ENCODE data around the gene EBF3. TPM values are rescaled to one million over a fixed set of nuclear protein-coding genes. Genes with fewer than 3 reads are reported as not detected.

The EBF3 gene
- total RNA-seq, 5 donors from 2014 or later (not counting 1 experiment from before 2014, with no cell fraction given) = not detected

GRCh38 chr10:129793479-129793878, 170.6 kb downstream of the EBF3 start:
- peaks cover 7 to 60% (median 42%) of the 10 kb centered on the region in 3 donors for H3K9me3 Mint-ChIP-seq
- no peak overlapping the region for H3K4me3 Mint-ChIP-seq
- Histone ChIP-seq H3K9me3 (no peaks in the 10 kb centered on the region), H3K27ac (ENCODE audit: low read length) (no peak overlapping the region), H3K4me3 (ENCODE audit: control insufficient read depth in 1 of 2, extremely low read depth in 1 of 2, low read length in 1 of 2) (no peak overlapping the region), H3K4me1 (ENCODE audit: control insufficient read depth in 1 of 2, extremely low read depth in 1 of 2, insufficient read depth in 2 of 2, low read length in 2 of 2) (no peaks in the 10 kb centered on the region), H3K36me3 (ENCODE audit: control insufficient read depth in 2 of 2, extremely low read depth in 1 of 2, insufficient read depth in 1 of 2, low read length in 1 of 2) (no peaks in the 10 kb centered on the region), H3K27me3 (replicated peaks in 1 of 2; ENCODE audit: control insufficient read depth in 2 of 2, extremely low read depth in 1 of 2, insufficient read depth in 2 of 2, low read length in 1 of 2) (no peaks in the 10 kb centered on the region)
- no peaks in the 10 kb centered on the region for H3K36me3 Mint-ChIP-seq
- no peaks in the 10 kb centered on the region for H3K4me1 Mint-ChIP-seq
- 85% methylated on average over 6 of the region's 6 CpGs for WGBS (ENCODE audit: insufficient coverage)
- ChIA-PET POLR2A (no interaction called here), CTCF (no interaction called here)
- no peak overlapping the region for H3K27ac Mint-ChIP-seq
- ATAC-seq (replicated peaks in 1 of 4) = no peak
- H3K27me3 Mint-ChIP-seq = no peaks in the 10 kb centered on the region
- DNase-seq = no peak

GRCh38 chr10:129792864-129793263, 171.2 kb downstream of the EBF3 start:
- no peaks in the 10 kb centered on the region for H3K36me3 ChIP-seq (ENCODE audit: control insufficient read depth in 2 of 2, extremely low read depth in 1 of 2, insufficient read depth in 1 of 2, low read length in 1 of 2)
- Mint-ChIP-seq H3K27ac (no peak overlapping the region), H3K4me3 (no peak overlapping the region), H3K36me3 (no peaks in the 10 kb centered on the region), H3K4me1 (no peaks in the 10 kb centered on the region), H3K27me3 (no peaks in the 10 kb centered on the region), H3K9me3 (peaks cover 3 to 57% (median 38%) of the 10 kb centered on the region in 3 donors)
- DNase-seq = no peak
- H3K4me3 ChIP-seq (ENCODE audit: control insufficient read depth in 1 of 2, extremely low read depth in 1 of 2, low read length in 1 of 2) = no peak overlapping the region
- no peaks in the 10 kb centered on the region for H3K27me3 ChIP-seq (replicated peaks in 1 of 2; ENCODE audit: control insufficient read depth in 2 of 2, extremely low read depth in 1 of 2, insufficient read depth in 2 of 2, low read length in 1 of 2)
- ChIA-PET CTCF (no interaction called here), POLR2A (no interaction called here)
- ATAC-seq (replicated peaks in 1 of 4) = no peak
- WGBS (ENCODE audit: insufficient coverage) = 98% methylated on average over 8 of the region's 10 CpGs
- no peak overlapping the region for H3K27ac ChIP-seq (ENCODE audit: low read length)
- no peaks in the 10 kb centered on the region for H3K9me3 ChIP-seq
- no peaks in the 10 kb centered on the region for H3K4me1 ChIP-seq (ENCODE audit: control insufficient read depth in 1 of 2, extremely low read depth in 1 of 2, insufficient read depth in 2 of 2, low read length in 2 of 2)

- WGBS (ENCODE audit: insufficient coverage) = 86% methylated on average over 5 of the region's 7 CpGs
- Histone ChIP-seq H3K4me3 (ENCODE audit: control insufficient read depth in 1 of 2, extremely low read depth in 1 of 2, low read length in 1 of 2) (no peak overlapping the region), H3K27ac (ENCODE audit: low read length) (no peak overlapping the region), H3K27me3 (replicated peaks in 1 of 2; ENCODE audit: control insufficient read depth in 2 of 2, extremely low read depth in 1 of 2, insufficient read depth in 2 of 2, low read length in 1 of 2) (no peaks in the 10 kb centered on the region), H3K9me3 (no peaks in the 10 kb centered on the region), H3K4me1 (ENCODE audit: control insufficient read depth in 1 of 2, extremely low read depth in 1 of 2, insufficient read depth in 2 of 2, low read length in 2 of 2) (no peaks in the 10 kb centered on the region), H3K36me3 (ENCODE audit: control insufficient read depth in 2 of 2, extremely low read depth in 1 of 2, insufficient read depth in 1 of 2, low read length in 1 of 2) (no peaks in the 10 kb centered on the region)
- H3K36me3 Mint-ChIP-seq = no peaks in the 10 kb centered on the region
- CTCF ChIA-PET = no interaction called here
- H3K27me3 Mint-ChIP-seq = no peaks in the 10 kb centered on the region
- no peak overlapping the region for H3K4me3 Mint-ChIP-seq
- DNase-seq (no peak), ATAC-seq (replicated peaks in 1 of 4) (no peak)
- H3K9me3 Mint-ChIP-seq = peaks cover 9 to 59% (median 43%) of the 10 kb centered on the region in 3 donors
- H3K27ac Mint-ChIP-seq = no peak overlapping the region
- no peaks in the 10 kb centered on the region for H3K4me1 Mint-ChIP-seq
- POLR2A ChIA-PET = no interaction called here
Measured at GRCh38 chr10:129792141-129792540, 171.9 kb downstream of the EBF3 start.

- 96% methylated on average over 5 of the region's 17 CpGs for WGBS (ENCODE audit: insufficient coverage)
- Histone ChIP-seq H3K4me3 (ENCODE audit: control insufficient read depth in 1 of 2, extremely low read depth in 1 of 2, low read length in 1 of 2) (no peak overlapping the region), H3K27me3 (replicated peaks in 1 of 2; ENCODE audit: control insufficient read depth in 2 of 2, extremely low read depth in 1 of 2, insufficient read depth in 2 of 2, low read length in 1 of 2) (peaks cover 0 to 2% of the 10 kb centered on the region in 2 experiments), H3K4me1 (ENCODE audit: control insufficient read depth in 1 of 2, extremely low read depth in 1 of 2, insufficient read depth in 2 of 2, low read length in 2 of 2) (no peaks in the 10 kb centered on the region), H3K36me3 (ENCODE audit: control insufficient read depth in 2 of 2, extremely low read depth in 1 of 2, insufficient read depth in 1 of 2, low read length in 1 of 2) (no peaks in the 10 kb centered on the region), H3K9me3 (no peaks in the 10 kb centered on the region), H3K27ac (ENCODE audit: low read length) (no peak overlapping the region)
- H3K36me3 Mint-ChIP-seq = no peaks in the 10 kb centered on the region
- ChIA-PET CTCF (interaction anchor here in 1 of 2 donors (0.7 kb wide), 1 partner anchor 757 kb away, joined by 4 read pairs; no protein-coding TSS in a partner anchor), POLR2A (no interaction called here)
- DNase-seq (no peak), ATAC-seq (replicated peaks in 1 of 4) (no peak)
- no peaks in the 10 kb centered on the region for H3K4me1 Mint-ChIP-seq
- no peak overlapping the region for H3K4me3 Mint-ChIP-seq
- H3K27ac Mint-ChIP-seq = no peak overlapping the region
- no peaks in the 10 kb centered on the region for H3K27me3 Mint-ChIP-seq
- peaks cover 13 to 58% (median 48%) of the 10 kb centered on the region in 3 donors for H3K9me3 Mint-ChIP-seq
Measured at GRCh38 chr10:129790715-129791446, 173.2 kb downstream of the EBF3 start.

GRCh38 chr10:129788215-129788614, 175.9 kb downstream of the EBF3 start:
- POLR2A ChIA-PET = no interaction called here
- no peaks in the 10 kb centered on the region for H3K4me1 Mint-ChIP-seq
- no peaks in the 10 kb centered on the region for H3K9me3 ChIP-seq
- no peaks in the 10 kb centered on the region for H3K27me3 Mint-ChIP-seq
- no peak for ATAC-seq (replicated peaks in 1 of 4)
- H3K4me1 ChIP-seq (ENCODE audit: control insufficient read depth in 1 of 2, extremely low read depth in 1 of 2, insufficient read depth in 2 of 2, low read length in 2 of 2) = no peaks in the 10 kb centered on the region
- peaks cover 0 to 2% of the 10 kb centered on the region in 2 experiments for H3K27me3 ChIP-seq (replicated peaks in 1 of 2; ENCODE audit: control insufficient read depth in 2 of 2, extremely low read depth in 1 of 2, insufficient read depth in 2 of 2, low read length in 1 of 2)
- H3K4me3 Mint-ChIP-seq = no peak overlapping the region
- H3K27ac ChIP-seq (ENCODE audit: low read length) = no peak overlapping the region
- H3K36me3 Mint-ChIP-seq = no peaks in the 10 kb centered on the region
- no peak for DNase-seq
- H3K36me3 ChIP-seq (ENCODE audit: control insufficient read depth in 2 of 2, extremely low read depth in 1 of 2, insufficient read depth in 1 of 2, low read length in 1 of 2) = no peaks in the 10 kb centered on the region
- H3K27ac Mint-ChIP-seq = no peak overlapping the region
- WGBS (ENCODE audit: insufficient coverage) = 93% methylated on average over 8 of the region's 10 CpGs
- CTCF ChIA-PET = no interaction called here
- H3K4me3 ChIP-seq (ENCODE audit: control insufficient read depth in 1 of 2, extremely low read depth in 1 of 2, low read length in 1 of 2) = no peak overlapping the region
- peaks cover 18 to 56% (median 48%) of the 10 kb centered on the region in 3 donors for H3K9me3 Mint-ChIP-seq

GRCh38 chr10:129787557-129787956, 176.5 kb downstream of the EBF3 start:
- Mint-ChIP-seq H3K4me3 (no peak overlapping the region), H3K9me3 (peaks cover 25 to 50% (median 48%) of the 10 kb centered on the region in 3 donors), H3K27ac (no peak overlapping the region), H3K4me1 (no peaks in the 10 kb centered on the region), H3K27me3 (no peaks in the 10 kb centered on the region), H3K36me3 (no peaks in the 10 kb centered on the region)
- CTCF ChIA-PET = no interaction called here
- no peaks in the 10 kb centered on the region for H3K9me3 ChIP-seq
- DNase-seq (no peak), ATAC-seq (replicated peaks in 1 of 4) (no peak)
- POLR2A ChIA-PET = no interaction called here
- no peaks in the 10 kb centered on the region for H3K4me1 ChIP-seq (ENCODE audit: control insufficient read depth in 1 of 2, extremely low read depth in 1 of 2, insufficient read depth in 2 of 2, low read length in 2 of 2)
- 91% methylated on average over 4 of the region's 5 CpGs for WGBS (ENCODE audit: insufficient coverage)
- H3K27ac ChIP-seq (ENCODE audit: low read length) = no peak overlapping the region
- H3K36me3 ChIP-seq (ENCODE audit: control insufficient read depth in 2 of 2, extremely low read depth in 1 of 2, insufficient read depth in 1 of 2, low read length in 1 of 2) = no peaks in the 10 kb centered on the region
- no peak overlapping the region for H3K4me3 ChIP-seq (ENCODE audit: control insufficient read depth in 1 of 2, extremely low read depth in 1 of 2, low read length in 1 of 2)
- peaks cover 0 to 2% of the 10 kb centered on the region in 2 experiments for H3K27me3 ChIP-seq (replicated peaks in 1 of 2; ENCODE audit: control insufficient read depth in 2 of 2, extremely low read depth in 1 of 2, insufficient read depth in 2 of 2, low read length in 1 of 2)
